Progenitor cell of endocrine pancreas (in vitro differentiated cells): ENCODE data around the gene PRSS38. TPM values are rescaled to one million over a fixed set of nuclear protein-coding genes. Genes with fewer than 3 reads are reported as not detected.

Experiments used
- DNase-seq: peaks from one replicate; pipeline ENCODE4 v3.0.0; 2021; ENCODE audit warnings: low spot score; ENCODE audit not compliant: unreplicated experiment
- H3K27ac Mint-ChIP-seq: 2 replicates; pipeline ENCODE4 v1.8.0; 2021; ENCODE audit warnings: mild to moderate bottlenecking, moderate library complexity, mixed read lengths
- H3K27me3 Mint-ChIP-seq: 2 replicates; pipeline ENCODE4 v1.8.0; 2021; ENCODE audit warnings: mixed read lengths
- H3K36me3 Mint-ChIP-seq: 2 replicates; pipeline ENCODE4 v1.8.0; 2022; ENCODE audit warnings: mixed read lengths; ENCODE audit not compliant: insufficient read depth
- H3K4me1 Mint-ChIP-seq: 2 replicates; pipeline ENCODE4 v1.8.0; 2021; ENCODE audit warnings: low read depth, mixed read lengths
- H3K4me3 Mint-ChIP-seq: 2 replicates; pipeline ENCODE4 v1.8.0; 2021; ENCODE audit warnings: low read depth, mild to moderate bottlenecking, moderate library complexity, mixed read lengths
- H3K9me3 Mint-ChIP-seq: 2 replicates; pipeline ENCODE4 v1.8.0; 2021; ENCODE audit warnings: low read depth, mixed read lengths
- total RNA-seq: library from RNA; stranded (reverse); gene quantifications from 2 replicates; pipeline ENCODE4 v1.2.1, GENCODE V29; 2021
- TF ChIP-seq, protein P1 (sequence below): fragments of 200-600 bp; sonication (generic); IDR thresholded peaks from one replicate; pipeline ENCODE4 v1.5.0; 2021; ENCODE audit warnings: antibody characterized with exemption, mild to moderate bottlenecking; ENCODE audit not compliant: unreplicated experiment

PRSS38 gene
- total RNA-seq, 1 donor from 2014 or later, result not detected

DNA sequence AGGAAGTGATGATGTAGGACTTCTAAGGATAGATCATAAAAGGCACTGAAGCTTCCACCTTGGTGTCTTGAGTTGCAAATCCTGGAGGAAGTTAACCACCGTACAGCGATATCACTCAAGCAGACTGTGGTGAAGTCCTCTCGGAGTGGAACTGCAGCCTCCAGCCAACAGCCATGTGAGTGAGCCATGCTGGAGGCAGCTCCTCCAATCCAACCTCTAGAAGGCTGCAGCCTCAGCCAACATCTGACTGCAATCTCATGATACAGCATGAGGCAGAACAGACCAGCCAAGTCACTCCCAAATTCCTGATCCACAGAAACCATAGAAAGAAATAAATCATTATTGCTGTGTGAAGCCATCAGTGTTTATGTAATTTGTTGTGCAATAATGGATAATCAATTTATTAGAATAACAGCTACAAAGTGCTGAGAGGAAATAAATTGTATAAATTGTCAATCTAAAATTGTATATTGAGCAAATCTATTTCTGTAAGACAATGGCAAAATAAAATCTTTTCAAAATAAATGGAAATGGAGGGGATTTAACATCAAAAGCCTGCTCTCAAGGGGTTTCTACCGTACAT is 65.0 kb downstream of the PRSS38 start:
- Mint-ChIP-seq H3K27ac (no peak overlapping the region), H3K9me3 (no peaks in the 10 kb centered on the region), H3K27me3 (peaks cover 30% of the 10 kb centered on the region), H3K36me3 (no peaks in the 10 kb centered on the region), H3K4me3 (no peak overlapping the region), H3K4me1 (no peaks in the 10 kb centered on the region)
- TF ChIP-seq, protein P1, sequence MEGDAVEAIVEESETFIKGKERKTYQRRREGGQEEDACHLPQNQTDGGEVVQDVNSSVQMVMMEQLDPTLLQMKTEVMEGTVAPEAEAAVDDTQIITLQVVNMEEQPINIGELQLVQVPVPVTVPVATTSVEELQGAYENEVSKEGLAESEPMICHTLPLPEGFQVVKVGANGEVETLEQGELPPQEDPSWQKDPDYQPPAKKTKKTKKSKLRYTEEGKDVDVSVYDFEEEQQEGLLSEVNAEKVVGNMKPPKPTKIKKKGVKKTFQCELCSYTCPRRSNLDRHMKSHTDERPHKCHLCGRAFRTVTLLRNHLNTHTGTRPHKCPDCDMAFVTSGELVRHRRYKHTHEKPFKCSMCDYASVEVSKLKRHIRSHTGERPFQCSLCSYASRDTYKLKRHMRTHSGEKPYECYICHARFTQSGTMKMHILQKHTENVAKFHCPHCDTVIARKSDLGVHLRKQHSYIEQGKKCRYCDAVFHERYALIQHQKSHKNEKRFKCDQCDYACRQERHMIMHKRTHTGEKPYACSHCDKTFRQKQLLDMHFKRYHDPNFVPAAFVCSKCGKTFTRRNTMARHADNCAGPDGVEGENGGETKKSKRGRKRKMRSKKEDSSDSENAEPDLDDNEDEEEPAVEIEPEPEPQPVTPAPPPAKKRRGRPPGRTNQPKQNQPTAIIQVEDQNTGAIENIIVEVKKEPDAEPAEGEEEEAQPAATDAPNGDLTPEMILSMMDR, result no peak
- peak; percentile 4 for DNase-seq

DNA sequence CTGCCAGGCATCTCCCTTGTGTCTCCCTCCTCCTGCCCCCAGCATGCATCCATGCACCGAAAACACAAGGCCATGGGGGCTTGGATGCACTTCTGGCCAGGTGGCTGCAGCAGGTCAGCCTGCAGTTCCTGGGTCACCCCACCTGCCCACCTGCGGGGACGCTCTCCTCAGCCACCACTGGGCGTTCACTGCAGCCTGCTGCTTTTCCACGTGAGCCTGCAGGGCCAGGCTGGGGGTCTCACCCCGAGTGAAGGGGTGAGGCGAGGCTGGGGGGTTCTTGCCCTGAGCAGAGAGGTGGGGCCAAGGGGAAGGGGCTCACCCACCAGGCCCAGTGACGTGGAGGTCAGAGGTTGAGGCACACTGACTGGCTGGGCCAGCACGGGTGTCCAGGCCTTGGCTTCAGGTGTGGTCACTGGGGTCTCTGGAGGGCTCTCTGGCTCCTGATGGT is 67.6 kb downstream of the PRSS38 start:
- peaks cover 30% of the 10 kb centered on the region for H3K27me3 Mint-ChIP-seq
- no peak for DNase-seq
- no peak overlapping the region for H3K4me3 Mint-ChIP-seq
- peaks cover 2% of the 10 kb centered on the region for H3K4me1 Mint-ChIP-seq
- H3K9me3 Mint-ChIP-seq, result no peaks in the 10 kb centered on the region
- H3K27ac Mint-ChIP-seq, result no peak overlapping the region
- TF ChIP-seq, protein P1, result no peak
- no peaks in the 10 kb centered on the region for H3K36me3 Mint-ChIP-seq

DNA sequence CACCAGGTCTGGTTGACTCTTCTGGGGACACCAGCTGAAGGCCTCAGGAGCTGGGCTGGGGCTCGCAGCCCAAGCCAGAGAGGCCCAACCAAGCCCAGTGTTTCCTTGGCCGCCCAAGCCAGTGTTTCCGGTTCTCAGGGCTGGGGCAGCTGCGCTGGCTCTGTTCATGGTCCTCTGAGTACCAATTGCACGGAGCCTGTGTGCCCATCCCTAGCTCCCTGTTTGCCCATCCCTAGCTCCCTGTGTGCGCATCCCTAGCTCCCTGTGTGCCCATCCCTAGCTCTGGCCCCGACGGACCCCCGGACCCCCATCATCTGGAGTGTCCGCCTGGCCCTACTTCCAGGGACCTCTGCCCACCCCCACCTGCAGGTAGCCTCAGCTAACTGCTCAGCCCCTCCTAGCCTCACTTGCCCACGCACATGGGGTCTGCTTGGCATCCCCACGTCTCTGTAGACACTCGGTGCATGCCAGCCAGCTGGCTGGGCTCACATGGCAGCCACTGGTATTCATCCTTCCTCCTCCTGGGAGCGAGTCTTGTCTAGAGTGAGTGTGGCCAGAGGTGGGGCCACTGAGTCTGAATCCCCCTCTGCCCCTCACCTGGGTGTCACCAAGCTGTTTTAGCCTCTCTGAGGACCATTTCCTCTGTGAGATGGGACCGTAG is 68.3 kb downstream of the PRSS38 start:
- peaks cover 26% of the 10 kb centered on the region for H3K27me3 Mint-ChIP-seq

DNA sequence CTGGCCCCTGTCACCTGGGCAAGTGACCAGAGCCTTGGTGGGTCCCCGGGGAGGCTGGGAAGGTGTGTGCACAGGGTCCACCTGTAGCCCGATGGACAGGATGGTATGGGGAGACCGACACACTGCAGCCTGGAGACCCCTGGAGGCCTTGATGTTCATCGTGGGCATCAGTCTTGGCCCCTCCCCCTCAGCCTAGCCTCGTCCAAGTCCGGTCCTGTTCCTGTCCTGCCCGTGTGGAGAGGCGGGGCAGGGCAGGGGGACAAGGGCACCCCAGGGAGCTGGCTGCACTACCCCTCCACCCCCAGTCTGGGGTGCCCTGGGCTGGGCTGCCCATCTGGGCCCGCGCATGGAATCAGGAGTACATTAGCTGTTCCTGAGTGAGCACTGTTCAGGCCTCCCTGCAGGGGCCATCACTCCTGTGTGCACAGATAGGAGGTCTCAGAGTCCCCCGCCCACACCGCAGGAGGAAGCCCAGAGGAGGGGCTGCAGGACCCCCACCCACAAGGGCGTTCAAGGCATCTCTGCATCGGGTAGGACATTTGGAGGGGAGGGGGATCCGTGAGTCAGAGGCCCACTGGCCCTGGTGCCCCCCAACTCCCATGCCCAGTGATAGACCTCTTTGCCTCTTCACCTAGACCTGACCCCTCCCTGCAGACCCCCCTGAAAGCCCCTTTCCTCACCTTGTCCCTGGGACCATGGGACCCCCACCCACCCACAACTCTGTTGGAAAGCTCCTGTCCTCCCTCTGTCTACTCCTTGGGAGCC is 69.1 kb downstream of the PRSS38 start:
- no peak overlapping the region for H3K27ac Mint-ChIP-seq
- H3K4me3 Mint-ChIP-seq, result no peak overlapping the region
- DNase-seq, result no peak
- TF ChIP-seq, protein P1, result no peak
- no peaks in the 10 kb centered on the region for H3K36me3 Mint-ChIP-seq
- peaks cover 2% of the 10 kb centered on the region for H3K4me1 Mint-ChIP-seq
- H3K9me3 Mint-ChIP-seq, result no peaks in the 10 kb centered on the region
- peaks cover 18% of the 10 kb centered on the region for H3K27me3 Mint-ChIP-seq

More for the DNA sequence above, 68.3 kb downstream of the PRSS38 start:
- peaks cover 2% of the 10 kb centered on the region for H3K4me1 Mint-ChIP-seq
- TF ChIP-seq, protein P1, result no peak
- no peaks in the 10 kb centered on the region for H3K36me3 Mint-ChIP-seq
- no peak overlapping the region for H3K4me3 Mint-ChIP-seq
- H3K27ac Mint-ChIP-seq, result no peak overlapping the region
- no peaks in the 10 kb centered on the region for H3K9me3 Mint-ChIP-seq
- DNase-seq, result peak; percentile 7

DNA sequence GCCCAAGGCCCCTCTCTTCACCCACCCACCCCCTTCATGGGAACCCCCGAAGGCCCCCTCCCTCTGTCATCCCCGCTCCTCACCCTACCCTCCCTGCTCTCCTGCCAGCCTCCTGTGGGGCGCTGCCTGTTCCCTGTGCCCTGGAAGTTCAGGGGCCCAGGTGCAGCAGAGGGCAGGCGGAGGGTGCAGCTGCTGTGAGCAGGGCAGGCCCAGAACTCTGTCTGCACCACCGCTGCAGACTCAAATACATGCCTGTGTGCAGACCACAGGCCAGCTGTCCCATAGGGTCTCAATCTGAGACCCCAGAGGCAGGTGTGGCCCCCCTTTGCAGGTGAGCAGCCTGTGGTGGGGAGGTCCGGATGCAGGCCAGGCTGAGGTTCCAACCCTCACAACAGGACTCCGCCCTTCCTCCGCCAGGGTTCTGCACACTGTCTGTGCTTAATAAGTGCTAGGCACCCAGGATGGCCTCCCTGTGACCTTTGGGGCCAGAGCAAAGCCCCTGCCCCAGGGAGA is 69.7 kb downstream of the PRSS38 start:
- no peak for DNase-seq
- TF ChIP-seq, protein P1, result no peak
- Mint-ChIP-seq H3K9me3 (no peaks in the 10 kb centered on the region), H3K27me3 (peaks cover 12% of the 10 kb centered on the region), H3K4me3 (no peak overlapping the region), H3K4me1 (peaks cover 2% of the 10 kb centered on the region), H3K36me3 (no peaks in the 10 kb centered on the region), H3K27ac (no peak overlapping the region)
